CD1c-positive myeloid dendritic cell (primary cell): ENCODE results near the gene SUCO.
"Not testable (repeated sequence)": the region's sequence is repeated elsewhere in the genome, so short reads cannot be mapped to it uniquely, and the experiment has no call there.

Experiments used
- DNase-seq: peaks from one replicate; pipeline ENCODE4 v3.0.0-alpha.2; 2016; ENCODE audit errors: extremely low spot score

SUCO gene

GRCh38 chr1:172609528-172609927, 76.6 kb downstream of the SUCO start:
- DNase-seq: peak; percentile 26

- DNase-seq: no peak
Observed at GRCh38 chr1:172612478-172612877, 79.5 kb downstream of the SUCO start.

DNA sequence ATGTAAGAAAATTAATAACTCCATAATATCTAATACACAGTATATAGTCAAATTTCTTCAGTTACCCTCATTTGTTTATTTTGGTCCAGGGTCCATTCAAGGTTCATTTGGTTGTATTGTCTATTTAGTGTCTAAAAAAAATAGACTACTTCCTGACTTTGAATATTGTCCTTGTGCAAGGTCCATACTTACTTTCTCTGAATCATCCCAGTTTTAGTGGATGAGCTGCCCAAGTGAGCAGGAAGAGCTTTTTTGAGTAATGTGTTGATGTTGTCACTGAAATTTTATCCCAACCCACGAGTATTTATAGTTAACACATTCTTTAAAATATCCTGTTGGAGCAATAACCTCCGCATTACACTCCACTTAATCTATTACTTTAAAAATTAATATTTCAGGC, 80.3 kb downstream of the SUCO start:
- DNase-seq: no peak

- no peak for DNase-seq
Observed at GRCh38 chr1:172616195-172616594, 83.2 kb downstream of the SUCO start.

DNA sequence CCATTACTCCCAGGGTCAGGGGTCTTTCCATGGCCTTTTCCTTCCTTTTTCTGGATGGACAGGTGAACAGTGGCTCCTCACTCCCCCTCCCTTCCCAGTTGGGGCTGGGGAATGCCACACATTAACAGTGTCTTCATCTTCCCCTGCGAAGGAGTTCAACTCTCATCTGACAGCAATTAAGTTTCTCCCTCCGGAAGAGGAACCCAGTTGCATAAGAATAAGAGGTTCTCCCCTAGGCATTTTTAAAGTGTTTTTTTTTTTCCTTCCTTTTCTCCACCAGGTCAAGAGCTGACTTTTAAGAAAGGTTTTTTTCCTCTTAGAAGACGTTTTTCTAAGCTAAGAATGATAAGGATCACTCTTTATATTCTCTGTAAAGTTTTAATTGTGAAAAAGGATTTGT, 83.7 kb downstream of the SUCO start:
- no peak for DNase-seq

GRCh38 chr1:172620603-172621002, 87.7 kb downstream of the SUCO start:
- DNase-seq: not testable (repeated sequence)

DNA sequence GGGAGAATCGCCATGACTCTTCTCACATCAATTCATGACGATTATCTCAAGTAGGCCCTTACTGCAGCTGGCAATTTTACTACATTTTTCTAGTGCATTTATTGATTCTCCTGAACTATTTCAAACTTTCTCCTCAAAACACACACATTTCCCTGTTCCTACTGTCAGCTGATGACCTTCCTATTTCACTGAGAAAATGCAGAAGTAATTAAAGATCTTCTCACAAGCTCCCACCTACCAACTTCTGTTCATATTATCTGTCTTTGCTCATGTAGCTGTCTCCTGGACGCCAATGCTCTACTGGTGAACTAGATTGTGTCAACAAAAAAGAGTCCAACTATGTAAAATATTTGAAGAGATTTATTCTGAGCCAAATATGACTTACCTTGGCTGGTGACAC, 89.6 kb downstream of the SUCO start:
- DNase-seq: peak; percentile 37

DNA sequence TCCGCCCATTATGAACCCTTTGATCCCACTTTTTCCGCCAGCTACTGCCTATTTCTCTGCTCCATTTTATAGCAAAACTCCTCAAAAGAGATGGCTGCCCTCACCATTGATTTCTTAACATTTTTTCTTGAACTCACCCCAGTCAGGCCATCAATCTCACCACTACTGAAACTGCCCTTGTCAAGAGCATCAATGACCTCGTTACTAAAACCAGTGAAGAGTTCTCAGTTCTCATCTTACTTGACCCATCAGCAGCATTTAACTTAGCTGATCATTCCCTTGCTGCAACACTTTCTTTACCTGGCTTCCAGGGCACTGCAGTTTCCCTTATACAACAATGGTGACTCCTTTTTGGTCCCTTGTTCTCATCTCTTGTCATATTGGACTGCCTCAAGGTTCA, 90.8 kb downstream of the SUCO start:
- no peak for DNase-seq

- DNase-seq: no peak
Observed at GRCh38 chr1:172626845-172627244, 93.9 kb downstream of the SUCO start.

GRCh38 chr1:172627702-172628101, 94.8 kb downstream of the SUCO start:
- DNase-seq: no peak

DNA sequence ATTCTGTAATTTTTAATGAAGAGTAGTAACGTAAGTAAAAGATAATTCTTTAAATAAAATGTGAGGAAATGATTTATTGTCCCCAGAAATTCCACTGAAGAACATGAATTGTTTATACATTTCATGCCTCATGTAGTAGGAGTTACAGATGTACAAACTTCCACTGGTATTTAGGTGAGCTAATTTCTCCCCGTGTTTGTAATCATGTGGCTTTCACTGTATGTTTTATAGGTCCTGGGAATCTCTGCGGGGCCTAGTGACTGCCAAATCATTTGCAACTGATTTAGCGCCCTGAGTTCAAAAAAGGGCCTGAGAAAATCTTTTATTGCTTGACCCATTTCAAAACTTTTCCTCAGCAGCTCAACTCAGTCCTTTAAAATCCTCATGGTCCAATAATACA, 95.5 kb downstream of the SUCO start:
- DNase-seq: no peak

- DNase-seq: no peak
Observed at GRCh38 chr1:172629170-172629569, 96.2 kb downstream of the SUCO start.

GRCh38 chr1:172629638-172630037, 96.7 kb downstream of the SUCO start:
- no peak for DNase-seq

- DNase-seq: peak; percentile 14
Observed at GRCh38 chr1:172630056-172630818, 97.3 kb downstream of the SUCO start.

- DNase-seq: no peak
Observed at GRCh38 chr1:172630868-172631267, 97.9 kb downstream of the SUCO start.

DNA sequence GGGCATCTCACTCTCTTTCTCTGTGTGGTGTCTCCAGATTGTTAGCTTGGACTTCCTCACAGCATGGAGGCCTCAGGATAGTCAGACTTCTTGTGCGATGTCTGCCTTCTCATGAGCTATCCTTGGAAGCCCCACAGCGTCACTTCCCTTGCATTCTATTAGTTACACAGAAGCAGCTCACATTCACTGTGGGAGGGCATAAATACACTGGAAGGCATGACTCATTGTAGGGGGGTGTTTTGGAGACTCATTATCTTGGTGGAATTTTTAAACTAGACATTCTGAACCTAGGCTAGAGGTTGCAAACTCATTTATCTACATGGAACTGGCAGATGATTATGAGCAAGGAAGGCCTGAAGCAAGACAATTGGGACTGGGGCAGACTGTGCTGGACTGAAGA, 104.6 kb downstream of the SUCO start:
- peak; percentile 74 for DNase-seq

DNA sequence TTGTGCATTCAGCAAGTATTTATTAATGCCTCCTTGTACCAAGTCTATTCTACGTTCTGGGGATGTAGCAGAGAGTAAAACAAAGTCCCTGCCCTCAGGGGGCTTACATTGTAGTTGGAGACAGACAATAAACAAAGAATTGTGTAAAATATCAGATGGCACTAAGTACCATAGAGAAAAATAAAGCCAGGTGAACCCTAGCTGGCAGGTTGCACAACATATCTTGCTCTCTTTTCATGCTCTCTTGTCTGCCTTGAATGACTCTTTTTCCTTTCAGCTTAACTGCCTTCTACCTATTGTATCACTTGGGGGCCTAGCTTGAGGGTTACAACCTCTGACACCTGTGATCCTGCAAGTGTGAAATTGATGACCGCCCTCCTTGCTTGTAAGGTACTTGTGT, 105.3 kb downstream of the SUCO start:
- no peak for DNase-seq

- DNase-seq: peak; percentile 22
Observed at GRCh38 chr1:172638885-172639831, 106.2 kb downstream of the SUCO start.

GRCh38 chr1:172640111-172640510, 107.2 kb downstream of the SUCO start:
- peak; percentile 31 for DNase-seq

DNA sequence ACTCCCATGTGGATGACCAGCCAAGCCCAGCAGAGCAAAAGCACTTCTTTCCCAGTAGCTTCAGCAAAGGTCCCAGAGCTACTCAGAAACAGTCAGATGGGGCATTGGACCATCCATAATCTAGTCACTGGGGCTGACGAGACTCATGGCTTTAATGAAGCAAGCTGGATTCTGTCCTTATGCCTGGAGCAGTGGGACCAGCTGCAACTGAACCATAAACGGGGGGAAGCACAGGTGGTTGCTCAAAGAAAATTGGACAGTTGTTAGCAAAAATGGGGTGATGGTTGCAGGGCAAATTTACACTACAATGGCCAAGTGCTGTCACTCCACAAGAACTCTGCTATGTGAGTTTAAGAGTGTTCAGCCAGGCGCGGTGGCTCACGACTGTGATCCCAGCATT, 108.5 kb downstream of the SUCO start:
- no peak for DNase-seq

DNA sequence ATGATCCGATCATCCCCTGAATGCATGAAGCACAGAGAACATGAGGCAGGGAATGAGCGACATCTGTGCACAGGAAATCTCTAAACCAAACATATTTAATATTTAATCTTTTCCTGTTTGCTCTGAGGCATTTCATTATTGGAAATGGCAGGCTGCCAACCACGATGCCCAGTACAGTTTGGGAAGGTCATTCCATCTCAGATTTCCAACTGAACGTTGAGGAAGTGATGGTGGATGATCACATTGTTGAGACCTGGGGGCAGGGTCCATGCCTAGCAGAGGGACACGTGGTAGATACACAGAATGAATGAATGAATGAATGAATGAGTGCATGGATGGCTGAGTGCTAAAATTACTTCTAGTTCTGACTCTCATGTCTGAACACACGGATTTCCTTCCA, 110.0 kb downstream of the SUCO start:
- no peak for DNase-seq

DNA sequence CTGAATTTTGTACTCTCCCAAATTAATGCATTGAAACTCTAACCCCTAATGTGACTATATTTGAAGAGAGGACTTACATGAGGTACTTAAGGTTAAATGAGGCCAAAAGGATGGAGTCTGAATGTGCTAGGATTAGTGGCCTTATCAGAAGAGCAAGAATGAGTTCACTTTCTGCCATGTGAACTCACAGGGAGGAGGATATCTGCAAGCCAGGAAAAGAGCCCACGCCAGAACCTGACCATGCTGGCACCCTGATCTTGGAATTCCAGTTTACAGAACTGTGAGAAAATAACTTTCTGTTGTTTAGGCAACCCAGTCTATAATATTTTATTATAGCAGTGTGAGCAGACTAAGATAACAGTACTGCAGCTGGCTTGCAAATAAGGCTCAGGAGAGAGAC, 113.7 kb downstream of the SUCO start:
- no peak for DNase-seq

- no peak for DNase-seq
Observed at GRCh38 chr1:172647110-172647564, 114.2 kb downstream of the SUCO start.
